GM12878 (cell line): Measurements from ENCODE around the gene SLC35F3. TPM values are rescaled to one million over a fixed set of nuclear protein-coding genes. Genes with fewer than 3 reads are reported as not detected.

ENCODE experiments used
- ATAC-seq: fragments of 200-7000 bp; cut with Tn5 transposase; 3 replicates; pipeline ENCODE4 v1.9.1; 2020; ENCODE audit warnings: mild to moderate bottlenecking, moderate library complexity
- BruUV-seq: library from RNA; stranded (reverse); fragments of 400-500 nt; replicated peaks from 2 replicates; lab custom pipeline; 2021; lab: Mats Ljungman, UMichigan
- CTCF ChIA-PET: fragments of 300-600 bp; sonication (Branson Sonifier 250); formaldehyde crosslinking; extraction: SDS; loops from one replicate; lab custom pipeline; 2021; ENCODE audit warnings: inconsistent platforms; lab: Yijun Ruan, JAX
- POLR2A ChIA-PET: fragments of 350-600 bp; formaldehyde crosslinking; extraction: SDS; loops from one replicate; lab custom pipeline; 2021; ENCODE audit warnings: inconsistent platforms; lab: Charles Lee
- RAD21 ChIA-PET: fragments of 300-600 bp; sonication (Branson Sonifier 250); formaldehyde crosslinking; loops from one replicate; lab custom pipeline; 2023; ENCODE audit warnings: antibody characterized with exemption; ENCODE audit not compliant: unreplicated experiment; lab: Charles Lee
- SMC1A ChIA-PET: fragments of 300-600 bp; sonication (Branson Sonifier 250); formaldehyde crosslinking; loops from one replicate; lab custom pipeline; 2023; ENCODE audit not compliant: unreplicated experiment, uncharacterized antibody; lab: Charles Lee
- DNase-seq: peaks from one replicate; pipeline ENCODE4 v3.0.0-alpha.2; 2011; ENCODE audit warnings: low read depth, low spot score
- FAIRE-seq: peaks from 3 replicates; lab custom pipeline; 2011; peaks lifted over from hg19 to GRCh38; lab: Jason Lieb, UNC
- H2AFZ ChIP-seq: 2 replicates; pipeline ENCODE4 v1.6.0; 2011; ENCODE audit warnings: low read depth, low read length, control low read depth; ENCODE audit not compliant: control insufficient read depth
- H3K27ac ChIP-seq: 2 replicates; pipeline ENCODE4 v1.5.1; 2011; ENCODE audit warnings: control low read depth; ENCODE audit not compliant: control insufficient read depth, insufficient read depth
- H3K27me3 ChIP-seq, 2 experiments: replicated peaks in 1 of 2; 2 replicates each; pipeline versions ENCODE4 v1.6.0 to v1.6.1; 2011; ENCODE audit warnings: low read length in 1 of 2; ENCODE audit not compliant: control insufficient read depth in 2 of 2, insufficient read depth in 2 of 2
- H3K36me3 ChIP-seq, 2 experiments: 2 replicates each; pipeline ENCODE4 v1.5.1; 2011; ENCODE audit warnings: low read length in 1 of 2; ENCODE audit not compliant: control insufficient read depth in 2 of 2, insufficient read depth in 2 of 2
- H3K4me1 ChIP-seq: 2 replicates; pipeline ENCODE4 v1.6.1; 2011; ENCODE audit warnings: mild to moderate bottlenecking, low read length, moderate library complexity, mixed read lengths; ENCODE audit not compliant: control insufficient read depth, insufficient read depth
- H3K4me2 ChIP-seq: 2 replicates; pipeline ENCODE4 v1.6.0; 2011; ENCODE audit warnings: control low read depth; ENCODE audit not compliant: control insufficient read depth, insufficient read depth
- H3K4me3 ChIP-seq: fragments of 200-600 bp; sonication (generic); 2 replicates; pipeline ENCODE4 v1.5.1; 2016
- H3K79me2 ChIP-seq: 2 replicates; pipeline ENCODE4 v1.6.0; 2011; ENCODE audit warnings: low read length; ENCODE audit not compliant: control insufficient read depth, insufficient read depth
- H3K9ac ChIP-seq: 2 replicates; pipeline ENCODE4 v1.8.0; 2011; ENCODE audit warnings: low read length, control low read depth, mixed read lengths; ENCODE audit not compliant: control insufficient read depth, insufficient read depth
- H3K9me3 ChIP-seq: replicated peaks from 3 replicates; pipeline ENCODE4 v1.5.1; 2011; ENCODE audit warnings: mild to moderate bottlenecking, low read length; ENCODE audit not compliant: control insufficient read depth, insufficient read depth
- H4K20me1 ChIP-seq: 2 replicates; pipeline ENCODE4 v1.6.0; 2011; ENCODE audit not compliant: control insufficient read depth, insufficient read depth
- BACH1 ChIP-seq: fragments of 450-650 bp; IDR thresholded peaks from 2 replicates; pipeline ENCODE4 v1.6.1; 2017; ENCODE audit warnings: mild to moderate bottlenecking, borderline replicate concordance
- CHD4 ChIP-seq: fragments of 200-600 bp; sonication (generic); IDR thresholded peaks from 2 replicates; pipeline ENCODE4 v1.6.1; 2016; ENCODE audit warnings: mild to moderate bottlenecking
- CTCF ChIP-seq, 3 experiments: IDR thresholded peaks in 2 of 3; conservative IDR thresholded peaks in 1 of 3; 2 replicates each; pipeline ENCODE4 v1.5.1; 2011; ENCODE audit warnings: low read depth in 3 of 3, low read length in 3 of 3, mild to moderate bottlenecking in 3 of 3, control low read depth in 2 of 3, moderate library complexity in 2 of 3, inconsistent platforms in 1 of 3, mixed read lengths in 1 of 3; ENCODE audit not compliant: control insufficient read depth in 2 of 3, insufficient read depth in 1 of 3; ENCODE audit errors: extremely low read depth in 1 of 3
- EGR1 ChIP-seq, 2 experiments: IDR thresholded peaks; 1 replicate in 1 of 2; 2 replicates in 1 of 2; pipeline ENCODE4 v1.6.1; 2011 to 2012; ENCODE audit warnings: low read depth in 2 of 2, low read length in 2 of 2, borderline replicate concordance in 1 of 2, mild to moderate bottlenecking in 1 of 2, moderate library complexity in 1 of 2
- EZH2 ChIP-seq: IDR thresholded peaks from 2 replicates; pipeline ENCODE4 v1.6.1; 2012; ENCODE audit warnings: low read depth, mild to moderate bottlenecking, control low read depth, inconsistent platforms, low read length, borderline replicate concordance; ENCODE audit not compliant: control insufficient read depth
- MEF2A ChIP-seq: IDR thresholded peaks from 2 replicates; pipeline ENCODE4 v1.6.1; 2011; ENCODE audit warnings: low read depth, mild to moderate bottlenecking, low read length, moderate library complexity; ENCODE audit not compliant: insufficient read depth
- MXI1 ChIP-seq: fragments of 150-350 bp; IDR thresholded peaks from 2 replicates; pipeline ENCODE4 v1.6.1; 2011; ENCODE audit warnings: low read depth, mild to moderate bottlenecking, inconsistent platforms, low read length, improper control_type of control experiment
- SRF ChIP-seq, 2 experiments: IDR thresholded peaks; 2 replicates each; pipeline ENCODE4 v1.6.1; 2011; ENCODE audit warnings: low read depth in 2 of 2, low read length in 2 of 2, mild to moderate bottlenecking in 1 of 2, moderate library complexity in 1 of 2
- TARDBP ChIP-seq: IDR thresholded peaks from 2 replicates; pipeline ENCODE4 v1.6.1; 2016; ENCODE audit warnings: borderline replicate concordance
- ZNF274 ChIP-seq: IDR thresholded peaks from one replicate; pipeline ENCODE4 v1.8.0; 2011; ENCODE audit not compliant: insufficient read length, insufficient read depth
- WGBS: methylation state at CpG from one replicate; pipeline ENCODE4 v1.1.6; 2016; ENCODE audit warnings: low lambda C conversion rate; ENCODE audit not compliant: insufficient replicate concordance, insufficient coverage; ENCODE audit errors: missing lambda C conversion rate; 5-methylcytosine and 5-hydroxymethylcytosine counted together
- in situ Hi-C: fragments of 300-500 bp; cut with MboI; formaldehyde crosslinking; loops from 9 replicates; pipeline ENCODE4 v1.14.3; 2018; ENCODE audit warnings: mixed read lengths
- intact Hi-C: fragments of 100-400 bp; cut with micrococcal nuclease; formaldehyde crosslinking; loops from one replicate; pipeline ENCODE4 v1.14.2; 2022; ENCODE audit not compliant: unreplicated experiment
- polyA plus RNA-seq, 11 experiments: library from polyadenylated mRNA; depleted of rRNA in 4 of 11; unstranded in 6 of 11; stranded (reverse) in 5 of 11; fragments of >200 nt; fragmentation: Nextera tagmentation in 4 of 11; fragmentation: Illumina TruSeq in 1 of 11; extraction: Ambion mirVana in 4 of 11; extraction: Trizol in 1 of 11; gene quantifications; 1 replicate in 1 of 11; 2 replicates in 10 of 11; pipeline versions ENCODE4 v1.2.1 to v1.2.3, GENCODE V29; 2011 to 2016; ENCODE audit warnings: inconsistent platforms in 2 of 11, missing spikeins in 2 of 11, low read depth in 1 of 11
- total RNA-seq, 4 experiments: library from RNA; depleted of rRNA in 3 of 4; stranded (reverse); fragments of >200 nt in 3 of 4; fragmentation: Illumina TruSeq in 1 of 4; extraction: Trizol in 1 of 4; gene quantifications; 2 replicates each; pipeline versions ENCODE4 v1.2.1 to v1.2.3, GENCODE V29; 2013 to 2021
- TF ChIP-seq, protein P1 (sequence below): IDR thresholded peaks from 2 replicates; pipeline ENCODE4 v1.6.1; 2012; ENCODE audit warnings: improper control_type of control experiment, low read depth, low read length; ENCODE audit not compliant: insufficient replicate concordance
- TF ChIP-seq, protein P2 (sequence below): fragments of 450-650 bp; conservative IDR thresholded peaks from 2 replicates; pipeline ENCODE4 v1.6.1; 2017; ENCODE audit warnings: mild to moderate bottlenecking, moderate library complexity

SLC35F3 gene
- total and polyA plus RNA-seq, 10 of the 15 experiments (the other 5 are each of a cell fraction or from before 2014, with no cell fraction given), result 1.0 to 8.6 (median 5.7) TPM

GRCh38 chr1:234199476-234200127 is 295.1 kb downstream of the SLC35F3 start:
- no peak overlapping the region for H3K27ac ChIP-seq
- no peaks in the 10 kb centered on the region for H3K36me3 ChIP-seq
- peaks cover 0 to 3% of the 10 kb centered on the region in 2 experiments; a peak in 2 of 4 replicates for H3K27me3 ChIP-seq
- CTCF ChIA-PET, result interaction anchor here (0.8 kb wide), 1 partner anchor 28 kb away, joined by 3 read pairs; no protein-coding TSS in a partner anchor
- H3K9ac ChIP-seq, result no peak overlapping the region
- no peaks in the 10 kb centered on the region for H3K9me3 ChIP-seq
- WGBS, result 3% methylated on average over 2 of the region's 2 CpGs
- DNase-seq (no peak), FAIRE-seq (no peak), ATAC-seq (no peak)
- H3K4me2 ChIP-seq, result no peak overlapping the region
- no peak overlapping the region for H3K4me3 ChIP-seq
- BruUV-seq, result no TSS peak
- POLR2A ChIA-PET, result no interaction called here
- intact Hi-C loops (no loop called here), in situ Hi-C loops (loop anchor here (25.0 kb wide), 1 partner anchor 113 kb away; no protein-coding TSS in a partner anchor)
- no peaks in the 10 kb centered on the region for H3K79me2 ChIP-seq
- no peaks in the 10 kb centered on the region for H3K4me1 ChIP-seq
- SMC1A ChIA-PET, result interaction anchor here (1.6 kb wide), 1 partner anchor 128 kb away, joined by 4 read pairs; no protein-coding TSS in a partner anchor
- H2AFZ ChIP-seq, result no peak overlapping the region
- RAD21 ChIA-PET, result no interaction called here
- no peaks in the 10 kb centered on the region for H4K20me1 ChIP-seq
- TF ChIP-seq CTCF (IDR thresholded peaks at IDR 0.05 in 2 of 3, conservative IDR thresholded peaks at IDR 0.05 in 1 of 3; ENCODE audit: control insufficient read depth in 2 of 3, extremely low read depth in 1 of 3, insufficient read depth in 1 of 3, low read depth in 3 of 3, low read length in 3 of 3), result no peak
- TF ChIP-seq TARDBP, result no peak
- no peak for TF ChIP-seq CHD4
- TF ChIP-seq ZNF274, result no peak
- no peak for TF ChIP-seq MXI1
- TF ChIP-seq EGR1 (IDR thresholded peaks at IDR 0.05; ENCODE audit: borderline replicate concordance in 1 of 2, low read depth in 2 of 2, low read length in 2 of 2), result no peak
- no peak for TF ChIP-seq BACH1
- TF ChIP-seq SRF (IDR thresholded peaks at IDR 0.05; ENCODE audit: low read depth in 2 of 2, low read length in 2 of 2), result no peak
- no peak for TF ChIP-seq EZH2
- TF ChIP-seq MEF2A, result no peak
- TF ChIP-seq, protein P1, sequence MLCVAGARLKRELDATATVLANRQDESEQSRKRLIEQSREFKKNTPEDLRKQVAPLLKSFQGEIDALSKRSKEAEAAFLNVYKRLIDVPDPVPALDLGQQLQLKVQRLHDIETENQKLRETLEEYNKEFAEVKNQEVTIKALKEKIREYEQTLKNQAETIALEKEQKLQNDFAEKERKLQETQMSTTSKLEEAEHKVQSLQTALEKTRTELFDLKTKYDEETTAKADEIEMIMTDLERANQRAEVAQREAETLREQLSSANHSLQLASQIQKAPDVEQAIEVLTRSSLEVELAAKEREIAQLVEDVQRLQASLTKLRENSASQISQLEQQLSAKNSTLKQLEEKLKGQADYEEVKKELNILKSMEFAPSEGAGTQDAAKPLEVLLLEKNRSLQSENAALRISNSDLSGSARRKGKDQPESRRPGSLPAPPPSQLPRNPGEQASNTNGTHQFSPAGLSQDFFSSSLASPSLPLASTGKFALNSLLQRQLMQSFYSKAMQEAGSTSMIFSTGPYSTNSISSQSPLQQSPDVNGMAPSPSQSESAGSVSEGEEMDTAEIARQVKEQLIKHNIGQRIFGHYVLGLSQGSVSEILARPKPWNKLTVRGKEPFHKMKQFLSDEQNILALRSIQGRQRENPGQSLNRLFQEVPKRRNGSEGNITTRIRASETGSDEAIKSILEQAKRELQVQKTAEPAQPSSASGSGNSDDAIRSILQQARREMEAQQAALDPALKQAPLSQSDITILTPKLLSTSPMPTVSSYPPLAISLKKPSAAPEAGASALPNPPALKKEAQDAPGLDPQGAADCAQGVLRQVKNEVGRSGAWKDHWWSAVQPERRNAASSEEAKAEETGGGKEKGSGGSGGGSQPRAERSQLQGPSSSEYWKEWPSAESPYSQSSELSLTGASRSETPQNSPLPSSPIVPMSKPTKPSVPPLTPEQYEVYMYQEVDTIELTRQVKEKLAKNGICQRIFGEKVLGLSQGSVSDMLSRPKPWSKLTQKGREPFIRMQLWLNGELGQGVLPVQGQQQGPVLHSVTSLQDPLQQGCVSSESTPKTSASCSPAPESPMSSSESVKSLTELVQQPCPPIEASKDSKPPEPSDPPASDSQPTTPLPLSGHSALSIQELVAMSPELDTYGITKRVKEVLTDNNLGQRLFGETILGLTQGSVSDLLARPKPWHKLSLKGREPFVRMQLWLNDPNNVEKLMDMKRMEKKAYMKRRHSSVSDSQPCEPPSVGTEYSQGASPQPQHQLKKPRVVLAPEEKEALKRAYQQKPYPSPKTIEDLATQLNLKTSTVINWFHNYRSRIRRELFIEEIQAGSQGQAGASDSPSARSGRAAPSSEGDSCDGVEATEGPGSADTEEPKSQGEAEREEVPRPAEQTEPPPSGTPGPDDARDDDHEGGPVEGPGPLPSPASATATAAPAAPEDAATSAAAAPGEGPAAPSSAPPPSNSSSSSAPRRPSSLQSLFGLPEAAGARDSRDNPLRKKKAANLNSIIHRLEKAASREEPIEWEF, result no peak
- TF ChIP-seq, protein P2, sequence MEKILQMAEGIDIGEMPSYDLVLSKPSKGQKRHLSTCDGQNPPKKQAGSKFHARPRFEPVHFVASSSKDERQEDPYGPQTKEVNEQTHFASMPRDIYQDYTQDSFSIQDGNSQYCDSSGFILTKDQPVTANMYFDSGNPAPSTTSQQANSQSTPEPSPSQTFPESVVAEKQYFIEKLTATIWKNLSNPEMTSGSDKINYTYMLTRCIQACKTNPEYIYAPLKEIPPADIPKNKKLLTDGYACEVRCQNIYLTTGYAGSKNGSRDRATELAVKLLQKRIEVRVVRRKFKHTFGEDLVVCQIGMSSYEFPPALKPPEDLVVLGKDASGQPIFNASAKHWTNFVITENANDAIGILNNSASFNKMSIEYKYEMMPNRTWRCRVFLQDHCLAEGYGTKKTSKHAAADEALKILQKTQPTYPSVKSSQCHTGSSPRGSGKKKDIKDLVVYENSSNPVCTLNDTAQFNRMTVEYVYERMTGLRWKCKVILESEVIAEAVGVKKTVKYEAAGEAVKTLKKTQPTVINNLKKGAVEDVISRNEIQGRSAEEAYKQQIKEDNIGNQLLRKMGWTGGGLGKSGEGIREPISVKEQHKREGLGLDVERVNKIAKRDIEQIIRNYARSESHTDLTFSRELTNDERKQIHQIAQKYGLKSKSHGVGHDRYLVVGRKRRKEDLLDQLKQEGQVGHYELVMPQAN, result no peak
